GM10266 (cell line): ENCODE data around the gene LIPC.

Source experiments
- DNase-seq: peaks from one replicate; pipeline ENCODE4 v3.0.0; 2012; ENCODE audit errors: extremely low spot score
- CTCF ChIP-seq: IDR thresholded peaks from 2 replicates; pipeline ENCODE4 v1.5.1; 2012; ENCODE audit warnings: mild to moderate bottlenecking, low read depth; ENCODE audit not compliant: control insufficient read depth, insufficient read depth; ENCODE audit errors: missing control alignments

Gene LIPC

GRCh38 chr15:58556028-58556361 lies 124.2 kb downstream of the LIPC start:
- TF ChIP-seq CTCF = no peak
- no peak for DNase-seq

DNA sequence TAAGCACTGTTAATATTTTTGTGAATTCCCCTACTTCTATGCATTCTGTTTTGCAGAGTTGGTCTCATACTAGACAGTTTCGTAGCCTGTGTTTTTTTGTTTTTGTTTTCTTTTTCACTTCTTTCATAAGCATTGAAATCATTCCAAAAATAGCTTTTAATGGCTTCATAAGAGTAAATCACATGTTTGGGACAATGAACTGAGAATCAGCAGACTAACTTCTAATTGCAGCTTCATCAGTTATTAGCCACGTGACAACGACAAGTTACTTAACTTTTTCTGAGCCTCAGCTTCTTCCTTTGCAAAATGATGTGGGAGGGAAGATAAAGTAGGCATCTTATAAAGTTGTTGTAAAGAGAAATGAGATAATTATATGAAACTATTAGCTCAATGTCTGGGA lies 124.8 kb downstream of the LIPC start:
- no peak for TF ChIP-seq CTCF
- no peak for DNase-seq

DNA sequence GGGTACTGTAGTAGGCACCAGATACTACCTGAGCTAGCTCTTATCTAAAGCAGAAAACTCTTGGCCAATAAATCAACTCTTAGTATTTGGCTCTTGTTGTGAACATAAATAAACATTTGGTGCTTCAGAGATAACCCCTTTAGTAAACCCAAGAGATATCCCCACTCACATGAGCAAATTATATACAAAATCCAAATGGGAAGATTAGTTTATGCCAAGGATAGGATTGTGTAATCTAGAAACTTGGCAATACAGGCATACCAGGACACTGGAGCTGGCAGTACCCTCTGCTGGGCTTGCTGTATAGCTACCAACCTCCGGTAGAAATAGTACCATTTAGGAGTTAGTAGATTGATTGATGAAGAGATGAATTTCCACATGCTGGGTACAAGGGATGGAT lies 127.0 kb downstream of the LIPC start:
- no peak for TF ChIP-seq CTCF
- no peak for DNase-seq

GRCh38 chr15:58559904-58560588 lies 128.3 kb downstream of the LIPC start:
- TF ChIP-seq CTCF = no peak
- DNase-seq = no peak

GRCh38 chr15:58561321-58561720 lies 129.5 kb downstream of the LIPC start:
- TF ChIP-seq CTCF = no peak

GRCh38 chr15:58562135-58562534 lies 130.3 kb downstream of the LIPC start:
- no peak for TF ChIP-seq CTCF
- no peak for DNase-seq

More at GRCh38 chr15:58561321-58561720, 129.5 kb downstream of the LIPC start:
- DNase-seq = no peak

DNA sequence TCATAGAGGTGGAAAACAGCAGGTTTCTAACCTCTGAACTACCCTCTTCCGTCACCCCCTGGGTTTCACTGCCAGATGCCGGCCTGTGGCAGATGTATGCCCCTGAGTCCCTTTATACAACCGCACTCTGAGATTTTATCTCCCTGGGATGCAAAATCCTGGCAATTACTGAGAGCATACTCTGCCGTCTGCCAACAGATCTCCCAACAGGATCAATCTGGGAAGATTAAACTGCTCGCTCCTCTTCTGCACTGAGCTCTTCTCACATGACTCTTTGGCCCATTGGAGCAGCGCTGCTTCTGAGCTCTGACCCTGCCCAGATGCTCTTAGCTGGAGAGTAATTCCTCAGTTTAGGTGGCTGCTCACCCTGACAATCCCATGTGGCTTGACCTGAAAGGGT lies 133.2 kb downstream of the LIPC start:
- DNase-seq = no peak

More for the DNA sequence above, 133.2 kb downstream of the LIPC start:
- no peak for TF ChIP-seq CTCF
